ENCODE results near the gene GJA3. TPM values are rescaled to one million over a fixed set of nuclear protein-coding genes. Genes with fewer than 3 reads are reported as not detected.

Gene GJA3
- total RNA-seq = under 0.01 TPM in 1 of 2 replicates, not detected in the other

GRCh38 chr13:20160306-20161274 is at the start of gene GJA3:
TSS of gene GJA3 (minus strand) at chr13:20161052. CDS start at chr13:20143288, 17,764 bp downstream.

GRCh38 chr13:20192836-20193161 is 31.9 kb upstream of the GJA3 start, which contains the start of gene GJB2:
TSS of gene GJB2 (minus strand) at chr13:20192938. CDS start at chr13:20189581, 3,357 bp downstream.

Other genes starting within 250 kb of the GJA3 start
- 25.7 and 88.4 TPM in 2 replicates for gene ZMYM2, start 202.3 kb downstream of the GJA3 start, total RNA-seq
- not detected in 2 replicates for gene GJB2, start 31.9 kb upstream of the GJA3 start, total RNA-seq
- not detected in 2 replicates for gene GJB6, start 71.3 kb upstream of the GJA3 start, total RNA-seq

Measured in bladder microvascular endothelial cell (primary cell).